ENCODE measurements around the gene AGFG2. TPM values are rescaled to one million over a fixed set of nuclear protein-coding genes. Genes with fewer than 3 reads are reported as not detected.

AGFG2 gene
- total RNA-seq, 1 donor = 19.0 TPM

GRCh38 chr7:100589341-100589947 lies 50.4 kb downstream of the AGFG2 start:
- H3K4me3 ChIP-seq (ENCODE audit: low read depth, low read length) = no peak overlapping the region
- TF ChIP-seq CTCF (IDR thresholded peaks at IDR 0.05; ENCODE audit: insufficient read depth, low read depth, low read length) = no peak
- no peak for DNase-seq (ENCODE audit: low read depth)

GRCh38 chr7:100590077-100590737 lies 51.2 kb downstream of the AGFG2 start:
- DNase-seq (ENCODE audit: low read depth) = no peak
- TF ChIP-seq CTCF (IDR thresholded peaks at IDR 0.05; ENCODE audit: insufficient read depth, low read depth, low read length) = no peak
- no peak overlapping the region for H3K4me3 ChIP-seq (ENCODE audit: low read depth, low read length)

- no peak overlapping the region for H3K4me3 ChIP-seq (ENCODE audit: low read depth, low read length)
- no peak for TF ChIP-seq CTCF (IDR thresholded peaks at IDR 0.05; ENCODE audit: insufficient read depth, low read depth, low read length)
- no peak for DNase-seq (ENCODE audit: low read depth)
Measured at GRCh38 chr7:100591596-100591995, 52.6 kb downstream of the AGFG2 start.

- H3K4me3 ChIP-seq (ENCODE audit: low read depth, low read length) = no peak overlapping the region
- no peak for TF ChIP-seq CTCF (IDR thresholded peaks at IDR 0.05; ENCODE audit: insufficient read depth, low read depth, low read length)
- no peak for DNase-seq (ENCODE audit: low read depth)
Measured at GRCh38 chr7:100595188-100595587, 56.2 kb downstream of the AGFG2 start.

- no peak for TF ChIP-seq CTCF (IDR thresholded peaks at IDR 0.05; ENCODE audit: insufficient read depth, low read depth, low read length)
- H3K4me3 ChIP-seq (ENCODE audit: low read depth, low read length) = no peak overlapping the region
- no peak for DNase-seq (ENCODE audit: low read depth)
Measured at GRCh38 chr7:100598425-100598824, 59.4 kb downstream of the AGFG2 start.

- no peak for DNase-seq (ENCODE audit: low read depth)
- no peak for TF ChIP-seq CTCF (IDR thresholded peaks at IDR 0.05; ENCODE audit: insufficient read depth, low read depth, low read length)
- no peak overlapping the region for H3K4me3 ChIP-seq (ENCODE audit: low read depth, low read length)
Measured at GRCh38 chr7:100599911-100600729, 61.1 kb downstream of the AGFG2 start.
